ENCODE measurements around the gene HOXA11. TPM values are rescaled to one million over a fixed set of nuclear protein-coding genes. Genes with fewer than 3 reads are reported as not detected.
A peak's percentile ranks its signal among the peaks of the same experiment; 100 is the strongest.

Gene HOXA11
- total RNA-seq, 1 donor from 2014 or later, result not detected

DNA sequence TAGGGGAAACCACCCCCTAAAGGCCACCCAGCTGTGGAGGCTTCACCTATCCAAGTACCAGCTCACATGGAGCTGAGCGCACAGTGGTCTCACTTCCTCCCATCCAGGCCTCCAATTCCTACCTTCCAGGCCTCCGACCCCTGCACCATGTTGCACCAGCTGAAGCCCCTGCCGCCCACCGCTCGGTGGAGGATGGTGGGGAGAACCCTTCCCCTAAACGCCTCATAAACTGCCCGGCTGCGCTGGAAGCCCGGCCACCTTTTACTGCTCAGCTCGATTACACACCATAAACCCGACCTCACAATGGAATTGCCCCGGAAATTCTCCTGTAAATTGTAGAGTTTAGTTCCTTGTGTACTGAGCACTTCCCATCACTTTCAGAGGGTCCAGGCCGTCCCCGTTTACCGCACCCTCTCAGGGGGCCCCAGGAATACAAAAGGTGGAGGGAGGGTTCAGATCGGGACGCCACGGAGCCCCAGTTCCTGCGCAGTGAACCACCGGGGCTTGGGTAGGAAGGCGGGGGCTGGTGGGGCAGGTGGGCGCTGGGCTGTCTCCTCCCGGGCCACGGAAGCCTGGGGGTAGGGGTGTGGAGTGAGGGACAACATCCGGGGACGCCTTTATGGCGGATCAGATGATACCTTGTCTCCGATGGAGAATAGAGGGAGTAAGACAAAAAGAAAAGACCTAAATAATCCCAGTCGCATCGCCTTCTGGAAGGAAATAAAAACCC is 27.2 kb downstream of the HOXA11 start:
- no peak for DNase-seq
- no peak overlapping the region for H3K4me3 ChIP-seq

GRCh38 chr7:27156916-27157701 is 27.9 kb downstream of the HOXA11 start:
- no peak for DNase-seq
- no peaks in the 10 kb centered on the region for H3K9me3 ChIP-seq
- peak overlapping the region; percentile 79 for H3K27ac ChIP-seq
- intact Hi-C loops (cut with DNase I), result loop anchor here (5.0 kb wide), 1 partner anchor 785 kb away; no protein-coding TSS in a partner anchor
- no peaks in the 10 kb centered on the region for H3K36me3 ChIP-seq
- peak overlapping the region; percentile 55 for H3K4me3 ChIP-seq
- TF ChIP-seq, protein P1, sequence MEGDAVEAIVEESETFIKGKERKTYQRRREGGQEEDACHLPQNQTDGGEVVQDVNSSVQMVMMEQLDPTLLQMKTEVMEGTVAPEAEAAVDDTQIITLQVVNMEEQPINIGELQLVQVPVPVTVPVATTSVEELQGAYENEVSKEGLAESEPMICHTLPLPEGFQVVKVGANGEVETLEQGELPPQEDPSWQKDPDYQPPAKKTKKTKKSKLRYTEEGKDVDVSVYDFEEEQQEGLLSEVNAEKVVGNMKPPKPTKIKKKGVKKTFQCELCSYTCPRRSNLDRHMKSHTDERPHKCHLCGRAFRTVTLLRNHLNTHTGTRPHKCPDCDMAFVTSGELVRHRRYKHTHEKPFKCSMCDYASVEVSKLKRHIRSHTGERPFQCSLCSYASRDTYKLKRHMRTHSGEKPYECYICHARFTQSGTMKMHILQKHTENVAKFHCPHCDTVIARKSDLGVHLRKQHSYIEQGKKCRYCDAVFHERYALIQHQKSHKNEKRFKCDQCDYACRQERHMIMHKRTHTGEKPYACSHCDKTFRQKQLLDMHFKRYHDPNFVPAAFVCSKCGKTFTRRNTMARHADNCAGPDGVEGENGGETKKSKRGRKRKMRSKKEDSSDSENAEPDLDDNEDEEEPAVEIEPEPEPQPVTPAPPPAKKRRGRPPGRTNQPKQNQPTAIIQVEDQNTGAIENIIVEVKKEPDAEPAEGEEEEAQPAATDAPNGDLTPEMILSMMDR (IDR thresholded peaks at IDR 0.05), result no peak
- H3K4me1 ChIP-seq, result peaks cover 28% of the 10 kb centered on the region
- no peak for ATAC-seq
- peaks cover 91% of the 10 kb centered on the region for H3K27me3 ChIP-seq

More for the DNA sequence above, 27.2 kb downstream of the HOXA11 start:
- no peak overlapping the region for H3K27ac ChIP-seq
- H3K36me3 ChIP-seq, result no peaks in the 10 kb centered on the region
- H3K9me3 ChIP-seq, result no peaks in the 10 kb centered on the region
- no peak for ATAC-seq
- peaks cover 90% of the 10 kb centered on the region for H3K27me3 ChIP-seq
- peaks cover 28% of the 10 kb centered on the region for H3K4me1 ChIP-seq
- intact Hi-C loops (cut with DNase I), result loop anchor here (5.0 kb wide), 1 partner anchor 786 kb away; no protein-coding TSS in a partner anchor
- TF ChIP-seq, protein P1 (IDR thresholded peaks at IDR 0.05), result no peak

- TF ChIP-seq, protein P1 (IDR thresholded peaks at IDR 0.05), result no peak
- ATAC-seq (no peak), DNase-seq (peak; percentile 73)
- Histone ChIP-seq H3K9me3 (no peaks in the 10 kb centered on the region), H3K27ac (peak within 1 kb of the TSS; percentile 79), H3K4me3 (peak within 1 kb of the TSS; percentile 55), H3K4me1 (peaks cover 28% of the 10 kb centered on the region), H3K36me3 (no peaks in the 10 kb centered on the region), H3K27me3 (peaks cover 91% of the 10 kb centered on the region)
- intact Hi-C loops (cut with DNase I), result loop anchor here (5.0 kb wide), 1 partner anchor 784 kb away; no protein-coding TSS in a partner anchor
Measured at GRCh38 chr7:27156508-27156898, 28.5 kb downstream of the HOXA11 start, which contains the start of gene HOXA7. Gene HOXA7 (minus strand): TSS chr7:27156675. CDS start chr7:27156545, 130 bp downstream.

- Histone ChIP-seq H3K4me1 (peaks cover 30% of the 10 kb centered on the region), H3K36me3 (no peaks in the 10 kb centered on the region), H3K4me3 (peak overlapping the region; percentile 55), H3K27me3 (peaks cover 94% of the 10 kb centered on the region), H3K9me3 (no peaks in the 10 kb centered on the region), H3K27ac (peak overlapping the region; percentile 79)
- DNase-seq (peak; percentile 61), ATAC-seq (no peak)
- intact Hi-C loops (cut with DNase I), result loop anchor here (5.0 kb wide), 1 partner anchor 784 kb away; no protein-coding TSS in a partner anchor
- TF ChIP-seq, protein P1 (IDR thresholded peaks at IDR 0.05), result no peak
Measured at GRCh38 chr7:27155816-27156507, 29.1 kb downstream of the HOXA11 start.

Measured in upper lobe of right lung (tissue), 1 donor.